DND-41 (cell line): ENCODE data around the gene EFNA2.

Source experiments
- ATAC-seq: fragments of 200-7000 bp; cut with Tn5 transposase; 3 replicates; pipeline ENCODE4 v1.9.1; 2021; ENCODE audit warnings: low read depth; ENCODE audit not compliant: insufficient read depth
- DNase-seq: peaks from one replicate; pipeline ENCODE4 v3.0.0-alpha.2; 2020
- H2AFZ ChIP-seq: 2 replicates; pipeline ENCODE4 v1.6.0; 2012; ENCODE audit warnings: low read depth, low read length
- H3K27ac ChIP-seq: 2 replicates; pipeline ENCODE4 v1.5.1; 2012; ENCODE audit warnings: low read length, inconsistent platforms
- H3K27me3 ChIP-seq: fragments of 200-600 bp; sonication (generic); 2 replicates; pipeline ENCODE4 v1.6.0; 2012; ENCODE audit warnings: low read length, mild to moderate bottlenecking, inconsistent platforms; ENCODE audit not compliant: insufficient read depth, poor library complexity
- H3K36me3 ChIP-seq: 2 replicates; pipeline ENCODE4 v1.5.1; 2012; ENCODE audit warnings: low read length, inconsistent platforms; ENCODE audit not compliant: insufficient read depth
- H3K4me1 ChIP-seq: 2 replicates; pipeline ENCODE4 v1.5.1; 2012; ENCODE audit warnings: mild to moderate bottlenecking, low read length; ENCODE audit not compliant: insufficient read depth
- H3K4me2 ChIP-seq: 2 replicates; pipeline ENCODE4 v1.6.0; 2012; ENCODE audit warnings: mild to moderate bottlenecking, moderate library complexity, low read length, inconsistent platforms; ENCODE audit not compliant: insufficient read depth
- H3K4me3 ChIP-seq, 2 experiments: fragments of 200-600 bp in 1 of 2; shearing (Covaris generic) in 1 of 2; 2 replicates each; pipeline ENCODE4 v1.5.1; 2012 to 2016; ENCODE audit warnings: inconsistent platforms in 2 of 2, low read length in 2 of 2, mild to moderate bottlenecking in 2 of 2, low read depth in 1 of 2, moderate library complexity in 1 of 2
- H3K79me2 ChIP-seq: 2 replicates; pipeline ENCODE4 v1.6.0; 2012; ENCODE audit warnings: low read length, inconsistent platforms; ENCODE audit not compliant: insufficient read depth
- H3K9ac ChIP-seq: 2 replicates; pipeline ENCODE4 v1.6.0; 2012; ENCODE audit warnings: low read depth, mild to moderate bottlenecking, inconsistent platforms, low read length, moderate library complexity
- H3K9me3 ChIP-seq: 2 replicates; pipeline ENCODE4 v1.5.1; 2012; ENCODE audit warnings: low read length, moderate library complexity, mild to moderate bottlenecking, inconsistent platforms; ENCODE audit not compliant: insufficient read depth, severe bottlenecking
- H4K20me1 ChIP-seq: 2 replicates; pipeline ENCODE4 v1.6.0; 2012; ENCODE audit warnings: low read length; ENCODE audit not compliant: insufficient read depth
- EZH2 ChIP-seq: IDR thresholded peaks from 3 replicates; pipeline ENCODE4 v1.6.1; 2012; ENCODE audit warnings: borderline replicate concordance, low read depth, mild to moderate bottlenecking, moderate library complexity, low read length, inconsistent platforms; ENCODE audit not compliant: severe bottlenecking
- TF ChIP-seq, protein P1 (sequence below): IDR thresholded peaks from 2 replicates; pipeline ENCODE4 v1.5.1; 2012; ENCODE audit warnings: borderline replicate concordance, low read length, moderate library complexity, mild to moderate bottlenecking; ENCODE audit not compliant: poor library complexity, severe bottlenecking; ENCODE audit errors: extremely low read depth

EFNA2 gene

DNA sequence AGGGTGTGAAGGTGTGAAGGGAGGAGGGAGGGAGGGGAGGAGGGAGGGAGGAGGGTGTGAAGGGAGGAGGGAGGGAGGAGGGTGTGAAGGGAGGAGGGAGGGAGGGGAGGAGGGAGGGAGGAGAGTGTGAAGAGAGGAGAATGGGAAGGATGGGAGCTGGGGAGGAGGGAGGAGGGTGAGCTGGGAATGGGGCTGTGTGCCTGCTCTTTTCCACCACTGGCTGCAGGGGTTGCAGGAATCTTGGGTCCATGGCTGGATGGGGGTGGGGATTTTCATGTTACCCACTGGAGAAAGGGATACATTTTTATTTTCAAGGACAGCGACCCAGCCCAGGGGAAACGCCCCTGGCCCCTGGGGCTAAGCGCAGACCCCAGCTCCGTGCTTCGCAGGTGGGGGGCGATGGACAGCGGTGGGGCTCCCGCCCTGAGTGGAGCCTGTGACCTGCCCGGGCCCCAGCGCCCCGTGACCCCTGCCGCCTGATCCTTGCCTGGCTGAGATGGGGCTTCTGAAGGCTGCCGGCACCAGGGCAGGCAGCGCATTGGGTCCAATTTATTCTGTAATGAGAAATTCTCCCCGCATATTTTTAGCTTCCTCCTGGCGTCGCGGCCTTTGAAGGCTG lies 3.0 kb upstream of the EFNA2 start:
- Histone ChIP-seq H3K9me3 (no peaks in the 10 kb centered on the region), H3K9ac (no peak overlapping the region), H3K27me3 (no peaks in the 10 kb centered on the region), H3K79me2 (peaks cover 3% of the 10 kb centered on the region; the same call in 1 of the 2 replicates), H2AFZ (no peak overlapping the region), H3K4me2 (no peak overlapping the region), H3K4me1 (no peaks in the 10 kb centered on the region), H3K4me3 (no peak overlapping the region), H3K27ac (no peak overlapping the region), H3K36me3 (peaks cover 23% of the 10 kb centered on the region), H4K20me1 (peaks cover 16% of the 10 kb centered on the region)
- DNase-seq (no peak), ATAC-seq (no peak)
- TF ChIP-seq, protein P1, sequence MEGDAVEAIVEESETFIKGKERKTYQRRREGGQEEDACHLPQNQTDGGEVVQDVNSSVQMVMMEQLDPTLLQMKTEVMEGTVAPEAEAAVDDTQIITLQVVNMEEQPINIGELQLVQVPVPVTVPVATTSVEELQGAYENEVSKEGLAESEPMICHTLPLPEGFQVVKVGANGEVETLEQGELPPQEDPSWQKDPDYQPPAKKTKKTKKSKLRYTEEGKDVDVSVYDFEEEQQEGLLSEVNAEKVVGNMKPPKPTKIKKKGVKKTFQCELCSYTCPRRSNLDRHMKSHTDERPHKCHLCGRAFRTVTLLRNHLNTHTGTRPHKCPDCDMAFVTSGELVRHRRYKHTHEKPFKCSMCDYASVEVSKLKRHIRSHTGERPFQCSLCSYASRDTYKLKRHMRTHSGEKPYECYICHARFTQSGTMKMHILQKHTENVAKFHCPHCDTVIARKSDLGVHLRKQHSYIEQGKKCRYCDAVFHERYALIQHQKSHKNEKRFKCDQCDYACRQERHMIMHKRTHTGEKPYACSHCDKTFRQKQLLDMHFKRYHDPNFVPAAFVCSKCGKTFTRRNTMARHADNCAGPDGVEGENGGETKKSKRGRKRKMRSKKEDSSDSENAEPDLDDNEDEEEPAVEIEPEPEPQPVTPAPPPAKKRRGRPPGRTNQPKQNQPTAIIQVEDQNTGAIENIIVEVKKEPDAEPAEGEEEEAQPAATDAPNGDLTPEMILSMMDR: no peak
- no peak for TF ChIP-seq EZH2

DNA sequence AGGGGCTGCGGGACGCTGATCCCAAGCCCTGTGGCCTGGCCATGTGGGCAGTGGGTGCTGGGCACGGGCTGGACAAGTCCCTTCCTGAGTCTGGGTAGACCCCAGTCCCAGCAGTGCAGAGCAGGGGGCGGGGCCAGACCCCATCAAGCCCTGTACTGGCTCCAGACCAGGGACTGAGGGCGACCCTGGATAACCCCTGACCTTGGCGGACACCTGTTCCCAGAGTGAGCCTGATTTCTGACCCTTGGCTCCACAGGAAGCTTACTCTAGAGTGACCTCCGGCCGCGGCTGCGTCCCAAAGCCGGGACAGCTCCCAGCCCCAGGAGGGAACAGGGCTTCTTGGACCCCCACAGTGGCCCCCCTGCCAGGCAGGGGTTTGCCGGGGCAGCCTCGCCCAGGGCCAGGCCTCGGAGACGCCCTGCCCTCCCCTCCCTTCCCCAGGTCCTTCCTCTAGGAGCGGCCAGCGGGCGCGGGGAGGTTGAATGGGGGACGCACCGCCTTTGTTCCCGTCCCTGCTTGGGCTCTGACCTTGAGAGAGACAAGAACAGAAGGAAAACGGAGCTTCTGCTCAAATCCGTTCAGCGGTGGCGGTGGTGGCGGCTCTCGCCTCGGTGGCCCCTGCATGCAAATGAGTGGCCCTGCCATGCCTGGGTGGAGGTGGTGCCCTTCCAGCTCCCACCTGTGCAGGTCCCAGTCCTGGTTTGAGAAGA lies 2.3 kb upstream of the EFNA2 start:
- no peaks in the 10 kb centered on the region for H3K79me2 ChIP-seq
- no peak overlapping the region for H3K9ac ChIP-seq
- H3K27ac ChIP-seq: no peak overlapping the region
- no peaks in the 10 kb centered on the region for H3K27me3 ChIP-seq
- H2AFZ ChIP-seq: no peak overlapping the region
- no peak for DNase-seq
- H3K4me3 ChIP-seq: no peak overlapping the region
- H3K36me3 ChIP-seq: peaks cover 17% of the 10 kb centered on the region
- H3K4me2 ChIP-seq: no peak overlapping the region
- TF ChIP-seq EZH2: no peak
- TF ChIP-seq, protein P1: no peak
- H3K9me3 ChIP-seq: no peaks in the 10 kb centered on the region
- H4K20me1 ChIP-seq: peaks cover 16% of the 10 kb centered on the region
- ATAC-seq: no peak
- H3K4me1 ChIP-seq: no peaks in the 10 kb centered on the region

DNA sequence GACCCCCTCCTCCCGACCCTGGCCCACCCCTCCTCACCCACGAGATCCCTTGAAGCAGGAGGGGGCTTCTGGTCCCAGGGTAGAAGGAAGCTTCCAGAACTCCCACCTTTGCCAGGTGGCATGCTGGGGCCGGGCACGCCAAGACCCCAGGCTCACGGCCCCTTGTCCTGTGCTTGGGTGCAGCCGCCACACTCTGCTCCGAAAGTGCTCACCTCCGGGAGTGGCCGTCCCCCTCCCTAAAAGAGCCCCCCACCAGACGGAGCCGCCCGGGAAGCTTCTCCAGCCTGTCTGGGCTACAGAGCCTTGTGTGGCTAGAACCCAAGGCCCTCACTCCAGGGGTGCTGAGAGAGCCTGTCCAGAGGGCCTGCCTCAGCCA lies 1.8 kb upstream of the EFNA2 start:
- H3K79me2 ChIP-seq: no peaks in the 10 kb centered on the region
- no peak overlapping the region for H2AFZ ChIP-seq
- DNase-seq (no peak), ATAC-seq (no peak)
- no peak overlapping the region for H3K9ac ChIP-seq
- no peak overlapping the region for H3K4me3 ChIP-seq
- H3K36me3 ChIP-seq: peaks cover 13% of the 10 kb centered on the region
- no peak overlapping the region for H3K4me2 ChIP-seq
- H3K27me3 ChIP-seq: no peaks in the 10 kb centered on the region
- H3K27ac ChIP-seq: no peak overlapping the region
- no peaks in the 10 kb centered on the region for H3K4me1 ChIP-seq
- peaks cover 15% of the 10 kb centered on the region for H4K20me1 ChIP-seq
- TF ChIP-seq, protein P1: no peak
- no peak for TF ChIP-seq EZH2
- no peaks in the 10 kb centered on the region for H3K9me3 ChIP-seq
